GM21529 (cell line): ENCODE results near the gene SKIDA1.

Source experiments
- ATAC-seq: cut with Tn5 transposase; IDR thresholded peaks from one replicate; pipeline ENCODE4 v1.9.1; 2021; ENCODE audit not compliant: unreplicated experiment

Gene SKIDA1

DNA sequence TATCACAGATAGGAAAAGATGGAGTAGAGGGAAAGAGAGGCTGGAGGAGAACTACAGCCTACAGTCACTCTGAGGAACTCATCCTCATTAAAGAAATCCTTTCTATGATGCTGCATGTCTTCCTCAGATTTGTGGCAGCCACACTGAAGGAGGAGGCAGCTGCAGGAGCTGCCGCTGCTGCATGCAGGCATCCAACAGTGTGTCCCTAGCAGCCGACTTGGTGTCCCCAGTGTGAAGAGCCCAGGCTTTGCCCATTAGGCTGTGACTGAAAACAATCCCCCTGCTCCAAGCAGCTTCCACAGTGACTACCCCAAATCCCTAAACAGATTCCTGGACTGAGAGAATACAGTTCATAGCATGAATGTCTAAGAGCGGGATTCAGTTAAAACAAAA is 23.1 kb downstream of the SKIDA1 start:
- ATAC-seq: no peak

DNA sequence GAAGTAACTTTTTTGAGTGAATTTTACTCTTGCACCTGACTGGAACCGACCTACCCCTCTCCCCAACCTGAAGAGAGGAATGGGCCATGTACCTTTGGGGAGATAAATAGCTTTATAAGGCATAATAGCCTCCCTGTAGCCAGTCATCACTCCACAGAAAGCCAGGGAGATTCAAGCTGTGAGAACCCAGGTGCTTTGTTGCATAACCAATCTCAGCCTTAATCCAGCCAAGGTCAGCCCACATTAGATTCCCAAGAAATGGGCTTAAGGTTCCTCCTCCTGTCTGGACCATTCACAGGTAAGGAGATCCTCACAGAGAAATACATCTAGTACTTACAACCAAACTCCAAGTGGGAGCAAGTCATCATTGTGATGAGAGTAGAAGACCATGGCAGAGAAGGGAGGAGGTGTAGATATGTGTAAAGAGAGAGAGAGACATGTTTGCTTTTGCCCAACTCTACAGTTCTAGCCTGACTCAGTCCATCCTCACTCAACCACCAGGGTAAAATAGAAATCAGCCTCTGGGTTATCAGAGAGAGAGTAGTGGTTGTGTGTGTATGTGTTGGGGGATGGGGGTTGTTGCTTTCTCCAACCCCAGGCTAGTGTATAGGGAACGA is 23.6 kb downstream of the SKIDA1 start:
- ATAC-seq: no peak

DNA sequence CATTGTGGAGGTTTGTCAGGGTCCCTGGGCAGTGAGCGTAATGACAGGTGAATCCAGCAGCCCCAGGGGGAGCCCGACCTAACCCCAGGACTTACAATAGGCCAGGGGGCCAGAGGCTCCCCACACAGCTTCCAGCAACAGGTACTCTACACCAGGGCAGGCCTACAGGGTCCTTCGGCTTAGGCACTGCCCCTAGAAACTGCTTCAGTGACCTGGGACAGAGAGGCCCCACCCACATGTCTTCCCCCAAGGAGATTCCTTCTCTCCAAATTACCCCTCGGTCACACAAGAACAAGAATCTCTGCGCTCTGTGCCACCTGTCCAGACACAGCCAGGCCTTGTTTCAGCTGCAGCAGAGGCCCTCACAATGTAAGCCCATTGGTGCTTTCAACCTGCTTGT is 24.4 kb downstream of the SKIDA1 start:
- ATAC-seq: no peak

DNA sequence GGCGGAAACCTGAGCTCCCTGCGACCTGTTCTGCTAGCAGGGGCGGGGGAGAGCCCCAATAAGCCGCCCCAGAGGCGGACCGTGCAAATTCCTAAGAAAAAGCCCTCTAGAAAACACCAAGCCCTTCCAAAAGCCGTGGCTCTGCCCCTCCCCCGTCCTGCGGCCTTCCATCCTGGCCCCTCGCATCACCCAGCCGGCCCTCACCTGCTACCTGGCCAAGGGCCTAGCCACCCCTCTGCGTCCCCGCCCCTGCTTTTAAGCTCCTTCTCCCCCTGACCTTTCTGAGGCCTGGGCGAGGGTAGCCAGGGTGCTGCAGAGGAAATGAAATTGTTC is 24.9 kb downstream of the SKIDA1 start:
- no peak for ATAC-seq

DNA sequence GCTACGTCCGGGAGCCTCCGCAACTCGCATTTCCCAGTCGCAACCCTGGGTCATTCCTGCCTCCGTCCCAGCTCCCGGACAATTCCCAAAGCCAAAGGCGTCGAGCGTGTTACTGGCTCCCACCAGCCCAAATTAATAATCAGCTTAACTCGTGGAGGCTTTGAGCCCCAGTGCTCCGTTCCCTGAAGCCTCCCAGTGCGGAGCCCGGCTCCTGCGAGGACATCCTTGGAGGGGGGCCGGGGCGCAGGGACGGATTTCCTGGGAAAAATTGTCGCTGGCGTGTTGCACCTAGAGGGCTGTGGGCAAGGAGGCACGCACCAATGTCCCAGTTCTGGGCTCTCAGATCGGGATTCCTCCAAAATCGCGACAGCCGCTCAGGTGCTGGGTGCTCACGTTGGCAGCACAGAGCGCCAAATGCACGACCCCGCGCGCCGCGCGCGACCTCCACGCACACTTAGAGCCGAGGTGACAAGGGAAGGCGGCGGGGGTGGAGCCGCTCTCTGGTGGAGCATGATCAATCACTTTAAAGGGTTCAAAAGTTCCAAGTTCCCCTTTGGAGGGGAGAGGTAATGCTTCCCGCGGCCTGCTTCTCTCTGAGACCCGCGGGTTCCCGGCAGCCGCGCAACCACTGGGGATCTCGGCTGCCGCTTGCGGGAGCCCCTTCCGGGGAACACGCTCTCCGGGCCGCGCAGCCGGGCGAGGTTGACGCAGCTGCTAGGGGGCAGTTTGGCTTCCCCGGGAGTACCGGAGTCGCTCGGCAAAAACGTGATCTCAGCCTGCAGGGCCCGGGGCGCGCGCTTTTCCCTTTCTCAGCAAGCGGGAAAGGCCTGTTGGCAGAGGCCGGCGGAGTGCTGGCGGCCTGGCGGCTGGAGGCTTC is 25.5 kb downstream of the SKIDA1 start:
- no peak for ATAC-seq

DNA sequence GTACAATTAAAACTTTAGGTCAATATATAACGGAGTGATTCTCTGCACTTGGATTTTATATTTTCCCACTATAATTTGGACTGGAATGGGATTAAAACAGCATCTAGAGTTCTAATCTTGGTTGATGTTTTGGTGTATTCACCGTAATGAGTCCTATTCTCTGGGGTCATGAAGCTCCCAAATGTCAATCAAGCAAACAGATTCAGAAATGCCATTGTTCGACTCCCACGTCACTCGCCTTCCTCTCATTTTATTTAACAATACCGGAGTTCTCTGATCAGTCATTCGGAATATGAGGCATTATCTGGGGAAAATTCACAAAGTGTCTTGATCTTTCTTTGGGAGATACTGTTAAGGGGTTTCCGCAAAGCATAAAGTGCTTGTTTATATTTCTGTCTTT is 26.5 kb downstream of the SKIDA1 start:
- no peak for ATAC-seq

DNA sequence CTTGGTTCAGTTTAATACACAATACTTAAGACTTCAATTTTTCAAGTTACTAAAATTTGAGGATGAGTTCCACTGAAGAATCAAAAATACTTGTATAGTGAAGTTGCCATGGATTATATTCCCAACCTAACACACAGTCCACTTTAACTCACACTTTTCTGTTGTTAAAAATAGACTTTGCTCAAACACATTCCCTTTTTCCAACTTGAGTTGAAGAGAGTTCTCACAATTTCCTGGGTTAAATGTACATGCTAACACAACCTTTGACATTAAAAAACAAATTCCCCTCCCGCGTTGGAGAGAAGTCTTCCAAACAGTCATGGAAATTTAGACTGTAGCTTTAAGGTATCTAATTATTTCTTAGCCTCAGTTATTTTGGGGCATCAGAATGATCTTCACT is 27.1 kb downstream of the SKIDA1 start:
- ATAC-seq: no peak

DNA sequence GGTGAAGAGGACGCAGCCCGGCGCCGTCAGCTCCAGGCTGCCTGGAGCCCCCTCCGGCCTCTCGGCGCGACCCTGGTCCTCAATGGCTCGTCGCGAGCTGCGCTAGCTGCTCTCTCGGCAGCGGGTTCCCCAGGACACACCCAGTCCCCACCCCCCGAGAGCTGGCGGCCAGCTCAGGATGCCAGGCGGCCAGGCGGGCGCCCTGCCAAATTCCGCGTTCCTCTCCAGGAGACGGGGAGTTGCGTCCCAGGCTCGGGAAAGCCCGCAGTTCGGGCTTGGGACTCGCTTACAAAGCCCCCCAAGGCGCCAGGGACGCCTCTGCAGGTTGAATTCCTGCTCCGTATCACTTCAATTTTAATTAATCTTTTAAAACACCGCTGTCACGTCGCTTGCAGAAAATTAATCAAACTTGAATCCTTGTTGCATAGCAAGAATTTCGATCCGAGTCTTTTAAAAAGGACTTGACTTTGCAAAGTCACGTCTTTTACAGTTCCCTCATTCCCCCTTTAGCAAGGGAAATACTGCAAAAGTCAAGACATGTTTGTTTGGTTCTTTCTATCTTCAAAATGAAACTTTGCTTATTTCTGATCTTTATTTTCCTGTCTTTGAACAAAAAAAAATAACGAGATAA is 28.2 kb downstream of the SKIDA1 start:
- no peak for ATAC-seq

DNA sequence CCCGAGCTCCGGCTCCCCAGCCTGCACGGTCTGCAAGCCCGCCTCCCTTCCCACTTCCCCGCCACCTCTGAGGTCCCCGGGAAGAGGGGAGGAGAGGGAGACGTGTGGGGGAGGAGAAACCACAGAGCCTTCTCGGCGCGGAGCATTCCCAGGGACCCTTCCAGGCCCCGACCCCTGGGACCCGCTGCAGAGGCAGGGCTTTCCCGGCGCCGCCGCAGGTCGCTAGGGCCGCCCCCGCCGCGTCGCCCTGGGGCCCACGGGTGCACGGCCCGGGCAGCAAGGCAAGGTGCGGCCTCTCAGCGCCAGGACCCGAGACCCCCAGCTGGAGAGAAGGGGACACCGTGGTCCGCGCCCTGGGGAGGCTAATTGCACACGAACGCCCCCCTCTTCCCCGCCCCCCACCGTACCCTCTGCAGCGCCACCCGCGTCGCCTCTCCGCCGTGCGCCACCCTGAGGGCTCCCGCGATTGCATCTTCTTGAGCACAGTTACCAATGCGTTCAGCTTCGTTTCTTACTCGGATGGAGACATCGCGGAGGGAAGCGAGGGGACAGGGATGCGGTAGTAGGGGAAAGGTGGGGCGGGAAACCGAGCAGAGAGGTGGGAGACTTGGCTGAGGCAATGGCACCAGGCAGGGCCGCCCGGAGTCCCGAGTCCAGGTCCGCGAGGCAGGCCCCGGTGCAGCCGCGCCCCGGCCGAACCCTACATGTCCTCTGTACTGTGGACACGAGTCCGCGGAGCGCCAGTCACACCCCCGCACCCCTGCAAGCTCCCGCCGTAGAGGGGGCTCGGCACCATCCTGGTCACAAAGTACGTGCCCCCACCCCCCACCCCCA is 28.9 kb downstream of the SKIDA1 start:
- peak; percentile 51 for ATAC-seq

DNA sequence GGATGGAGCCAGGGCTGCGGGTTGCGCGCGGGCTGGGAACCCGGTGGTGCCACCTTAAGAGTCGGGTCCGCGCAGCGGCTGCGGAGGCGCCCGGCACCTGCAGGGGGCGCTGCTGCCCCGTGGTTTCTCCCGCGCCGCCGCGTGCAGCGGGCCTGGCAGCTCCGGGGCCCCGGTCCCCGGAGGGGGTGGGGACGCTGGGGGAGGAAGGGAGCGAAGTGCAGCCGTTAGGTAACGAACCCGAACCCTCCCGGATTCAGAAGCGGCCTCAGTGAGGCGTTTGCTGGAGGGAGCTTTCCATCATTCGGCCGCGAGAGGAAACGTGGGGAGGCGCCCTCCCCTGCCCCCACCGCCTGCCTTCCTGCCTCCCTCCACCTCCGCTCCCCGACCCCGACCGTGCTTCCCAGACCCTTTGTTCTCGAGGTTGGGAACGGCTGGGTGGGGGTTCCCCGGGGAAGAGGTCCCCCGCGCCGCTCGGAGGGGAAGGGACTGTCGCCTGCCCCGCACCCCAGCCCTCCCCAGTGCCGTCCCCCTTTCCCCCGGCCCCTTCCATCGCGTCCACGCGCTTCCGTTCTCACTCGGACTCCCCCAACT is 29.6 kb downstream of the SKIDA1 start:
- peak; percentile 71 for ATAC-seq

DNA sequence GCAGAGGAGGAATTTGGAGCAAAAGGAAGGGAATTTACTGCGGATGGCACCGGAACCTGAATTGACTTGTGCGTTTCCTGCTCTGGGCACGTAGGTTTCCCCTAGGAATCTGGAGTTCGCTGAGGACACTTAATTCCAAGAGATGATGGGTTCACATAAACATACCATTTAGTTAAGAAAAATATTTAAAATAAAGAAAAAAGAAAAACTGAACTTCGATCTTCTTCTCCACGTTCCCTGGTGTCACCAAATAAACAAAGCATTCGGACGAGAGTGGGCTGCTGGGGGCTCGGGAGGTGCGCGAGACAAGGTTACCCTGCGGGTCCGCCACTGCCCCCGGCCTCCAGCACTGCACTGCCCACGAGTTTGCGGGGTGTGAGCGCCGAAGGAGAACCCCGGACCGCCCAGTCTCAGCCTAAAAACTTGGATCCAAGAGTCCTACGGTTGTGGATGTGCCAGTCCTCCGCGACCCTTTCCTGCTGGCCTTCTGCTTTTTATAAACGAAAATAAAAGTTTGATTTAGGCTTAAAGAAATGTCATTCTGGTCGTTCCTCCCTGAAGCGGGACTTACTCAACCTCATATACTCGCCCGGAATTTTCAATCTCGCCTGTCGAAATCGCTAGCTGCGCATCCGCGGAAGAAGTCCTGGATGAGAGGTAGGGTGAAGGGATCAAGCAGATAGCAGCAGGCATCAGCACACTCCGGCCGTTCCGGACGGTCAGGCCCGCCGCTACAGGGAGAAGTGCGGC is 30.3 kb downstream of the SKIDA1 start:
- ATAC-seq: no peak

DNA sequence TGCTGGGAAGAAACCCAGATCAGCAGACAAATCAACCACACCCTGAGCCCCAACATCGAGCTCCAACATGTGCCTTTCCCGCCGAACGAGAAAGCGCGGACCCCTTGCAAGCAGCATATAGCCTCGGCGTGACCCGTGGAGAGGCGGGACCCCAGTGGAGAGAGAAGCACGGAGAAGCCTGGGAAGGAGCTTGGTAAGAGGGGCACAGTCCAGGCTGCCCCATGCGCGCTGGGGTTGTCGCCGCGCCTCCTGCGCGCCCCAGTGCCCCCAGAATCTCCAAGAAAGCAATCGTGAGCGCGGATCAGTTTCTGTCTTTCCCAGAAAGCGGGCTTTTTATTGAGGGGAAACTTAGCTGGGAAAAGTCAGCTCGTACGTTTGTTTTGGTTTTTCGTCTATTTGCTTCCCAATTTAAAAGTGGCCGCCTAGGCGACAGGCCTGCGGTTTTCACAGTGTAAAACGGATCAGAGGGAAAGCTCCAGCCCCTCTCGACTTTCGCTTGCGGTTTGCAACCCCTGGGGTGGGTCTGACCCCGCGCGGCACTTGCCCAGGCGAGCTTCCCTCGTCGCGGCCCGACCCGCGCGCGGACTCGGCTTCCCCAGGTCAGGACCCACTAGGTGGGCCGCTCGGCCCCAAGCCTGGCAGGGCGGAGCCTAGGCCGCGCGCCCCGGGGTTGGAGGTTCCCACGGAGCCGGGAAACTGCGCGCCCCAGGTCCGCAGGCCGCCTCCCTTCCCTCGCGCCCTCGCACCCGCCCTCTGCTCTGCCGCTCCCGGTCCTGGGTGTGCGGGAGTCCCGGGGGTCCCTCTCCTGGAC is 31.1 kb downstream of the SKIDA1 start:
- ATAC-seq: peak; percentile 24

DNA sequence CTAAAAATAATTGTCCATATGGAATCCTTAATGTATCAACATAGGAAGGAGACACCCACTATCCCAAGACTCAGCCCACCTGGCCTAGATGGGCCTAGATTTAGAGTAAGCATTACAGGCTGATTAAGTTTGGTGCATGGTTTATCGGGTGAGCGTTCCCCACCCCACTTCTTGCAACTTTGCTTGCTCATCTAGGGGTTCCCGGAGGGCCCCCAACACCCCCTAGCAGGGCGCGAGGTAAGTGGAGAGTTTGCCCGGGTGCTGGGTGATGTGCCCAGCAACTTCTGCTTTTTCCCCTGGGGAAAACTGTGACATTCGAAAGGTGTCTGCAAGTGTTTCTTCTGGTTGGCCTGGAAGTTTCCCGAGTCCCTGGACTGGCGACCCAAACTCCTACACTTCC is 31.7 kb downstream of the SKIDA1 start:
- ATAC-seq: no peak

DNA sequence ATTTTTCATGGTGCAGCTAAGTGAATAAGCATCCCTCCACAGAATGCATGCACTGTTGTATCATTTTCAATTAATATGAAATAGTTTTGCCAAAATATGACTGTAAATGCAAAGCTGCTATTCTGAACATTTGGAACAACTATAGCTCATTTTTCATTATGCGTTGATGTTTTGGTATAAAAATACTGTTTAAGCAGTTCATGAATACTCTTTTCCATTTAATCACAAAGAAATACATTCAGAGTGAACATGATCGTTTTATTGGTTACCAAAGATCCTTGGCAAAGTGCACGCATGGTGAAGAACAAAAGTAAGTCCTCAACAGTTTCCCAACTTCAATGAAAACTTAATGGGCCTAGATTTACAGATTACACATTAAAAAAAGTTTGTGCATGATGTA is 33.1 kb downstream of the SKIDA1 start:
- ATAC-seq: no peak

DNA sequence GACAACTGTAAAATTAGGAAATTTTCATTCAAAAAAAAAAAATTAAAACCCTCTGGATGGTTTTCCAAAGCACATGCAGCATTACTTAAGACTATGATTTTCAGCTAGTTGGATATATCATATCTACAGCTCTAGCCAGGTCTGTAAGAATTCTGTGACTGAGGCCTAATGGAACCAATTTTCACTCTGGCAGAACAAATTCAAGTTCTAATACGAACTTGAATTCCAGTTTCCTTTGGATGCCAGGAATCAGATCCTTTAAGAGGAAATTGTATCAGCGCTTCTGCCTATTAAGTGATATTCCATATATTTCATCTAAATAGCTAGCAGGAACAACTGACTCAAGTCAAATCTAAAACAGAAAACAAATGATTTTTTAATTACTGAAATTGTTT is 34.8 kb downstream of the SKIDA1 start:
- no peak for ATAC-seq

DNA sequence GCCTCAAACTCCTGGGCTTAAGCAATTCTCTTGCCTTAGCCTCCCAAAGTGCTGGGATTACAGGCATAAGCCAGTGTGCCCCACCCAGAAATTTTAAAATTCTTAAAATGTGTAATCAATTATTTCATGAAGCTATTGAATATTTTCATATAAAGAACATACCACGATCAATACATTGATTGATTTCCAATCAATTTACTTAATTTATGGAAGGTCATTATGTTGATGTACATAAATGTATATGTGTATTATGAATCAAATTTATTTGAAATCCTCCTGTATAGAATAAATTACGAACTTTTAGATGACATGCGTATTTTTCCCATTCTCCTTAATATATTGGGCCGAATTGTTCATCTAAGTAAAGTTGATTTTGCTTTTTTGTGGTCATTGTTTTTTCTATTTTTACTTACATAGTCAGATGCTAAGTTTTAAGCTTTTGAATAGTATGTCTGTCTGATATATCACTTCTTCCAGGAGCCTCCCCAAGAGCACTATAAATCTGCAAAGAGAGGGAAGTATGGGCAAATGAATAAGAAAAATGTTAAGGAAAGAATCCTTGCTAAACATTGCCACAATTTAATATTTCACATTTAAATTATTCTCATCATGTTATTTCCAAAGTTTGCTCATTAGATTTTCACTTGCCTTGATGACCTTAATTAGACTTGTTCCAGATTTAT is 35.3 kb downstream of the SKIDA1 start:
- ATAC-seq: no peak

DNA sequence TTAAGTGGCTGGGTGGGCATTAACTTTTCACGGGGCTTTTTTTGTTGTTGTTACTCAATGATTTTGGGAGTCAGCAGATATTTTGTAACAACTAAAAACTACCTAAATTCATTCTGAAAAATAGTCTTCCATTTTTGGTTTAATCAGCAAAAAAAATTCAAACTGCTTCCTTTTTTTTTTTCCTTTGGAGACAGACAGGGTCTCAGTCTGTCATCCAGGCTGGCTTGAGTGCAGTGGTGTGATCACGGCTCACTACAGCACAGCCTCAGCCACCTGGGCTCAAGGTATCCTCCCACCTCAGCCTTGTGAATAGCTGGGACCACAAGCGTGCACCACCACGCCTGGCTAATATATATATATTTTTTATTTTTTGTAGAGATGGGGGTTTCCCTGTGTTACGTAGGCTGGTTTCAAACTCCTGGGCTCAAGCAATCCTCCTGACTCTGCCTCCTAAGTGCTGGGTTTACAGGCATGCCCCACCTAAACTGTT is 36.5 kb downstream of the SKIDA1 start:
- ATAC-seq: no peak

DNA sequence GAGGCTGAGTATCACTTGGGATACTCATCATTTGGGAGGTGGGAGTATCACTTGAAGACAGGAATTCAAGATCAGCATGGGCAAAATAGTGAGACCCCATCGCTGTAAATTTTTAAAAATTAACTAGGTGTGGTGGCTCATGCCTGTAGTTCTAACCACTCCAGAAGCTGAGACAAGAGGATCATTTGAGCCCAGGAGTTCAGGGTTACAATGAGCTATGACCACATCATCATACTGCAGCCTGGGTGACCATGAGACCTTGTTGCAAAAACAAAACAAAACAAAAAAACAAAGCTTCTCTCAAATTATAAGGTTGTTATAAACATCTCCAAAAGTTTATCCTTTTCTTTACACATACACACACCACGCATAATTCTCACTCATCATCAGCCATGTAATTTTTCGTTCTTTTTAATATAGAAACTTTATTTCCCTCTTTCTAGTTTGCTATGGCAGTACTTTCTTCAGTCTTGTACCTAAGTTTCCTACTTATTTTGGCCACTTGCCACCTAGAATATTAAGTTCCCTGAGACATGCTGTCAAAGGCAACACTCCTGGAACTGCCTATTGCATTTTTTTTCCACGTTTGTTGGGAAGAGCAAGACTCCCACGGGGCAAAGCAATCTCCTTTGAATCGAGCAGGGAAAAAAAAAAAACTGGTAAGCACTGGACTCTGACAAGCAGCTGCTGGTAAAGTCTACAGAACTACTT is 37.1 kb downstream of the SKIDA1 start:
- ATAC-seq: no peak
